HCEC 1CT (cell line): ENCODE measurements around the gene RHCG.

Source experiments
- DNase-seq: peaks from one replicate; pipeline ENCODE4 v3.0.0-alpha.2; 2017

Gene RHCG

DNA sequence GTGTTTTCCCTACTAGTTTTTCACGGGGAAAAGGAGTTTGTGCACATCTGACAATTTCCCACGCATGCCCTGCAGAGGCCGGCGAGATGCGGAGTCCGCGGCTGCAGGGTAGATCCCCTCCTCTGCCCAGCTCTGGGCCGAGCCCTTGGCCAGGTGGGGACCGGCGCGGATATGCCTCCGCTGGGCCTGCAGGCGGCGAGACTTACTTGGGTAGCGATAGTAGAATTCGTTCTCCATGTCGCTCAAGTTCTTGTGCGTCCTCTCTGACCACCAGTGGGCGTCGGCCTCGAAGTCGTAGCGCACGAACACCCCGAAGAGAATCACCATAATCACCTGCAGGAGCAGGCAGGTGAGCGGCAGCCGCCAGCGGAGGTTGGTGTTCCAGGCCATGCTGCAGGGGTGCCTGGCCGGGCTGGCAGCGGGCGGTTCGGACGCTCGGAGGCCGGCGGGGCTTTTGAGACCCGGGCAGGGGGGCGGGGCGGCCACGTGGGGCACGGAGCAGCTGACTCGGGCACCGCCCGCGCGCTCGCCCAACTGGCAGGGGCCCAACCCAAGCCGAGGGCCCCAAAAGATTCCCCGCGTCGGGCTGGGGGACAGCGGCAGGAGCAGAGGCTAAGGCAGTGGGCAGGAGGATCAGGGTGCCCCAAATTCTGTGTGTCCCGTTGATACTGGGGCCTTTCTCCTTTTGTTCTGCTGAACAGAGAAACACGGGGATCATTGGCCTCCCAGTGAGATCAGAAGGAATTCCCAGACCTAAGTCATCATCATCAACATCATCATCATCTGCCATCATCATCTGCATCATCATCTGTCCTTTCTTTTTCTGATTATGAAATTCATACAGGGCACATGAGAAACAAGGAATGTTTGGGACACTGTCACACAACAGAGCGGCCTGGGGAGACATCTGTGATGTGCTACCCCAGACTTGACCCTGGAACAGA is at the start of gene RHCG:
TSS of gene RHCG (minus strand) at position 429 of the 944 bp plus-strand sequence. CDS start at position 390, 39 bp downstream.
- DNase-seq = no peak

DNA sequence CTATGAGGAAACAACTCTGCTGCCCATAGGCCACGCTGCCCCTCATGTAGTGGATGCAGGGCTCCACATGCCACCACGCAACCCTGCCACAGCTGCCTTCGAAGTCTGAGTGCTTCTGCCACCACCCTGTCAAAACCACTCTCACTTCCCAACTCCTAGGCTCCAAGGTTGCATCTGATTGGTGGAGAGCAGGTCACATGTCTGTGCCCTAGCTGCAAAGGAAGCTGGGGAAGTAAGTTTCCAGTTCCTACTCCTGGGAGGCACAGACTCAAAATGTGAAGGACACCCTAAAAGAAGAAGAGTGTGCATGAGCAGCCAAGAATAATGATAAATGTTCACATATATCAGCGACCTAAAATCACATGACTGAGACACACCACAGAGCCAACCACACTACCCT is 47.0 kb upstream of the RHCG start:
- DNase-seq = no peak

- DNase-seq = no peak
Observed at GRCh38 chr15:89542369-89542768, 46.0 kb upstream of the RHCG start.

DNA sequence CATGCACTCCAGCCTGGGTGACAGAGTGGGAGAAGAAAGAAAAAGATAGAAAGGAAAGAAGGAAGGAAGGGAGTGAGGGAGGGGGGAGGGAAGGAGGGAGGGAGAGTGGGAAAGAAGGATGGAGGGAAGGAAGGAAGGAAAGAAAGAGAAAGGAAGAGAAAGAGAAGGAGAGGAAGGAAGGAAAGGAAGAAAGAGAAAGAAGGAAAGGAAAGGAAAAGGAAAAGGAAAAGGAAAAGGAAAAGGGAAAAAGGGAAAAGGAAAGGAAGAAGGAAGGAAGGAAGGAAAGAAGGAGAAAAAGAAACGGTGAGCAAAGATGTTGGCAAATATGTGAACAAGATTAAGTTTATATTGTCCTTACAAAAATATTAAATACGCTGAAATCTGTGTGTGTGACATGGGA is 42.6 kb upstream of the RHCG start:
- no peak for DNase-seq

GRCh38 chr15:89533861-89534544 is 37.6 kb upstream of the RHCG start:
- DNase-seq = no peak

- peak; percentile 20 for DNase-seq
Observed at GRCh38 chr15:89531796-89532537, 35.6 kb upstream of the RHCG start.

DNA sequence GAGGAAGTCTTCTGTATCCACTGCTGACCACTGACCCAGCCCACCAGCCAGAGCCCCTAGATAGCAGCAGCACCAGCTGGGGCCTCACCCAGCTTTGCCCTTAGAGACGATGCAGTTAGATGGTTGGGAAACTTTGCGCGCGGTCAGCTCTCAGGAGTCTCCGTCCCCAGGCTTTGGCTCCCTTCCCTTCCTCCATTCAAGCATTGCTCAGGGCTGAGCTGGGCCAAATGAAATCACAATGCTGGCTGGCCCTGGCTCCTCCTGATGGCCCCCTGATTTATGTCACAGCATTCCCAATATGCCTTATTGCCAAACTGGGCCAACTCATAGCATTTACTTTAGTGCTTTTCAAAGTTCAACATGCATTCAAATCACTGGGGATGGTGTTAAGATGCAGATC is 34.6 kb upstream of the RHCG start:
- no peak for DNase-seq

DNA sequence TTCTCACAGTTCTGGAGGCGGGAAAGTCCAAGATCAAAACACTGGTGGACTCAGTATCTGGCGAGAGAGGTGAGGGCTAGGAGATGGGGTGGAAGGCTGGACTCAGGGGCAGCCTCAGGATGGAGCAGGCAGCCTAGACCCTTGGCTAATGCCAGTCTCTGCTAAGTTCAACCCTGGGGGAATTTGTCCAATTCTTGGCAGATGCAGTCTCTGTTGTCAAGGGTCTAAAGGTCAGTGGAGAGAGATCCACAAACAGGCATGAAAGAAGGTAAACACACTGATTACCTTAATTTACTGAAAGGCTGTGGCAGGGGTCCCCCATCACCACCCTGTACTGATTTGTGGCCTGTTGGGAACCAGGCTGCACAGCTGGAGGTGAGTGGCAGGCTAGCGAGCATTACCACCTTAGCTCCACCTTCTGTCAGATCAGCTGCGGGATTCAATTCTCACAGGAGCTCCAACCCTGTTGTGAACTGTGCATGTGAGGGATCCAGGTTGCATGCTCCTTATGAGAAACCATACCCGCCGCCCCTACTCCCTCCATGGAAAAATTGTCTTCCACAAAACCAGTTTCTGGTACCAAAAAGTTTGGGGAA is 32.5 kb upstream of the RHCG start:
- DNase-seq = no peak

DNA sequence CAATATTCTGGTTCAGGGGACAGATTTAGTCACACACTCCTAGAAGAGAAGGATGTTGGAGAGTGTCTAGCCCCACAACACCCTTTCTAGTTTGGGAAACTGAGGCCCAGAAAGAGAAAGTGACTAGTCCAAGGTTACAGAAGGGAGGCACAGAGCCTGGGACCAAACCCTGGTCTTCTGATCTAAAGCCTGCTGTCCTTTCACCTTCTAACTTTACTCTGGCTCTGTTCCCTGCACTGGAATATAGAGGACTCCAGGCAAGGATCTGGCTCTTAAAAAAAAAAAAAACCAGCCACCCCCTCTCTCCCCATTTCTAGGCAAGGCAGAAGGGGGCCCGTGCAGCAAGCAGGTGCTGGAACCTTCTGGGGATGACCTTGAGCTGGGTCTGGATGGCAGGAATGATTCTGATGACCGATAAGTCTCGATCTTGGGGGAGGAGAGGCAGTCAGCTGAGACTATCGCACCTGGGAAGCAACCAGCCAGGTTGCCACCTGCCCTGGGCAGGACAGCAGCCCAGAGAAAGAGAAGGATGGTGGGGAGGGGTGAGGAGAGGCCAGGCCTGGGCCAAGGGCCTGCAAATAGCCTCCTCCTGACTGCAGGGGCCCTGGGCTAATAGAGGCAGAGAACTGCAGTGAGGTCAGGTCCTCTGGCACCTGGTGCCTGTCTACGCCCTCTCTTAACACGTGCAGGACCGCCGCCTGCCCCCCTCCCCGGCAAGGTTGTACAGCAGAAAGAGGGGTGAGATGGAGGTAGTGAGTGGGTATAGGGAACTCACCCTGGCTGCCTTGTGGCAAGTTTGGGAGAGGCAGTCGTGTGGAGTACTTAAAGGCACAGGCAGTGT is 30.4 kb upstream of the RHCG start:
- no peak for DNase-seq

DNA sequence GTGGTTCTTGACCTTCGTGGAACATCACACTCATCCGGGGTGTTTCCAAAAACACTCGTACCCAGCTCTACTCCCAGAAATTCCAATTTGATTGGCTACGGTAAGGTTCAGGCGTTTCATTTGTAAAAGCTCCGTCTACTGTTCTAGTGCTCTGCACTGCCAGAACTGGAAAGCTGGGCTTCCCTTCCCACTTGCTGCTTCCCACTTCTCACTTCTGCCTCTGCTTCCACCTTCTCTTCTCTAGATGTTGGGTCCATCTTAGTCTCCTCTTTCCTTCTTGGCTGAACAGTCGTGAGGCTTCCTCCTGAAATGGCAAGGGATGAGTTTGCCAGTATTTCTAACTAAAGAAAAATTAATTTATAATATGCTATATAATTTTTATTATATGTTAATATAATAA is 29.8 kb upstream of the RHCG start:
- no peak for DNase-seq

DNA sequence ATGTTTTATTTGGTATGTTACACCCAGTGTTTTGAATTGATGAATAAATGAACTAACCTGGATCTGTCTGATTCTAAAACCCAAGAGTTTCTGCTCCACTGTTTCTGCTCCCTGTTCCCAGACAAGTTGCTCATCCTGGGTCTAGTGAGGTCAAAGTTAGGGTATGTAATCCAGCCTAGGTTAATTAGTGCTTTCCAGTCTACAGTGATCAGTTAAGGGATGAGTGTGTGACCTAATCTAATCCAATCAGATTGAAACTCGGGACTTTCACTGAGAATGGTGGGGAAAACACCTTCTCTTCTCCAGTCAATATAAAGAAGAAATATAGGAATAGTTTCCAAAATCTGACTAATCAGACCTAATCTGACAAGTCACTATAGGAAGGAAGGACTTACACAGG is 27.8 kb upstream of the RHCG start:
- no peak for DNase-seq

DNA sequence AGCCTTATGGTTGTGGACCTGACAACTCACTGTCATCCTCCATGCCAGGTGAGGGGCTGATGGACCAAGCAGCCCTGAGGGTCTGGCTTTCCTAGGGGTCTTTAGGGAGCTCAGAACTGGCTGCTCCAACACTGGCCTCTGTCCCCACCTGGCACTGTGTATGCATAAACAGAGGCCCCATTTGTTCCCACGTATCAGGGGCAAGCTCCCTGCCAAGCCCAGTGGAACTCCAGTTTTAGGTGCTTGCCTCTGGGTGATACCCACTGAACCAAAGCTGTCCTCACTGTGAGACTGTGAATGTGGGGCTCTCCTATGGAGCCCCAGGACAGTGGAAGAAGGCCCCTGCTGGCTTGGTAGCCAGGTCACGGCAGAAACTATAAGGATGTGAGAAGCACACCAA is 26.7 kb upstream of the RHCG start:
- DNase-seq = no peak

- no peak for DNase-seq
Observed at GRCh38 chr15:89521605-89522004, 25.2 kb upstream of the RHCG start.

DNA sequence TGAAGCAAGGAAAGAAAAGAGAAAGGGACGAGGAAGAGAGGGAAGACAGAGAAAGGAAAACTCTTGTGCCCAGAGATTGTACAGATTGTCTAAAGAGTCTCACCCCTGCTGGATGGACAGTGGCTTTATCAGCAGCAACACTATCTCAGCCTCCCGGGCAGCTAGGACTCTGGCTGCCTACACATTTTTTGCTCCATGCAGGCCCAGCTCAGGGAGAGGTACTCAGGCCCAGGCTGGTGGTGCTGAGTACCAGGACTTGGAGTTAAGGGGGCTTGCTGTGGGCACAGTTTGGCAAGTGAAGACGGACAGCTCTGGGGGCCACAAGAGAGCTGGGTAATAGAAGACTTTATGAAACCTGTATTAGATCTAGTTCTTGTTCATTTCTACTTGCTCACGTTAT is 19.1 kb upstream of the RHCG start:
- no peak for DNase-seq

DNA sequence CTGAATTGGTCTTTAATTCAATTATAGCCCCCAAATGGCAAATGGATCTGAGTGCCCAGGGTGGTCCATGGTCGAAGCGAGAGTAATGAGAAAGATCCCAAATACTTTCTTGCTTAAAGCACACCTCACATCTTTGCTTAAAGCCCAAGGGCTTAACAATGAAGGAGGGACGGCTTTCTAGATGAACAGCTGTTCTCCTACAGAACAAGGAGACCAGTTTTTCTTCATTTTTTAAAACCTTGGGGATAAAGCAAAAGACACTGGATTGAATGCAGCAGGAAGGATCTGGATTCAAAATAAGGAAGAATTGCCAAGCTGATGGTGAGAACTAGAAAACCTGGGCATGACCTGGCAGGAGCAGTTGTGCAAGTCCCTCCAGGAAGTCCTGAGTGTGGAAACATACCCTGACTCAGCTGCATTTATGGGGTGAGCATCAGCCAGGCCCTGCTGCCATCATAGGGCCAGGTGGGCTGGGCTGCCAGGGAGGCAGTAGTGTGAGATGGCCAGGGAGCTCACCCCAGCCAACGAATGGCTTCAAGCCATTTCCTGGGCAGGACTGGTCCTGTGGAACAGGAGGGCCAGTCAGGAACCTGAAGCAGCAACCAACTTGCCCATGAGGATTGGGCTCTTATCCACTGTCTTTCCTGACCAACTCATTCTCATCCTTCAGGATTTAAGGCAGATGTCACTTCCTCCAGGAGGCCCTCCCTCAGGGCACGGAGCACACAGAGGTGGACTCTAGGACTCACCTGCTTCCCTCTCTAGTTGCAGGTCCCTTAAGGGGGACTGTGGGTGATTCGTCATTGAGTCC is 18.4 kb upstream of the RHCG start:
- no peak for DNase-seq

- no peak for DNase-seq
Observed at GRCh38 chr15:89514186-89514585, 17.8 kb upstream of the RHCG start.

GRCh38 chr15:89513284-89513683 is 16.9 kb upstream of the RHCG start:
- DNase-seq = no peak

DNA sequence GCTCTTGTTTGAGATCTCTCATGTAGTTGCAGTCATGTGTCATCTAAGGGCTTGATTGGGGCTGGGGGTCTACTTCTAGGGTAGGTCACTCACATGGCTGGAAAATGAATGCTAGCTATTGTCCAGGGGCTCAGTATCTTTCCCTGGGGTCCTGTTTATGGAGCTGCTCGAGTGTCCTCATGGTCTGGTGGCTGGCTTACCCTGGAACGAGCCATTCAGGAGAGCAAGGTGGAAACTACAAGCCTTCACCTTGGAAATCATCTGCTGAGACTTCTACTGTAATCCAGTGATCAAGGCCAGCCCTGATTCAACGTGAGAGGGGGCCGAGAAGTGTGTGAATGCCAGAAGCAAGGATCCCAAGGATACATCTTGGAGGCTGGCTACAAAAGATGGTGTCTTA is 16.2 kb upstream of the RHCG start:
- no peak for DNase-seq

- DNase-seq = no peak
Observed at GRCh38 chr15:89506026-89506686, 9.8 kb upstream of the RHCG start.

- DNase-seq = no peak
Observed at GRCh38 chr15:89504166-89504565, 7.8 kb upstream of the RHCG start.
